ENCODE data around the gene TANC2. TPM values are rescaled to one million over a fixed set of nuclear protein-coding genes. Genes with fewer than 3 reads are reported as not detected.

TANC2 gene
- total RNA-seq, 1 experiment from 2014 or later: 18.6 TPM

- TF ChIP-seq ZNF232 (CRISPR knock-in tag; IDR thresholded peaks at IDR 0.05): no peak
- TF ChIP-seq FOXP1 (CRISPR knock-in tag; IDR thresholded peaks at IDR 0.05; ENCODE audit: borderline replicate concordance): no peak
- no peak for TF ChIP-seq ZNF121 (CRISPR knock-in tag; IDR thresholded peaks at IDR 0.05)
These were observed 10.1 kb upstream of the TANC2 start (continued) for GRCh38 chr17:62955841-62956352.

- ChIA-PET POLR2A (no interaction called here), CTCF (no interaction called here)
- ATAC-seq (no peak), DNase-seq (ENCODE audit: low spot score) (no peak)
- Mint-ChIP-seq H3K9me3 (no peaks in the 10 kb centered on the region), H3K4me3 (no peak overlapping the region), H3K27me3 (ENCODE audit: low read depth) (peaks cover 39% of the 10 kb centered on the region), H3K36me3 (no peaks in the 10 kb centered on the region), H3K4me1 (peaks cover 22% of the 10 kb centered on the region), H3K27ac (no peak overlapping the region)
- TF ChIP-seq CREM (CRISPR knock-in tag; IDR thresholded peaks at IDR 0.05) (no peak), STAT6 (CRISPR knock-in tag; conservative IDR thresholded peaks at IDR 0.05; ENCODE audit: low read depth) (no peak), ZNF121 (CRISPR knock-in tag; IDR thresholded peaks at IDR 0.05) (no peak), PRRX2 (CRISPR knock-in tag; IDR thresholded peaks at IDR 0.05) (no peak), AFF4 (CRISPR knock-in tag; IDR thresholded peaks at IDR 0.05; ENCODE audit: borderline replicate concordance) (no peak), AR (CRISPR knock-in tag; IDR thresholded peaks at IDR 0.05) (no peak), ERG (CRISPR knock-in tag; IDR thresholded peaks at IDR 0.05) (no peak), ZNF671 (CRISPR knock-in tag; IDR thresholded peaks at IDR 0.05) (no peak), USF2 (CRISPR knock-in tag; IDR thresholded peaks at IDR 0.05) (no peak), E2F1 (CRISPR knock-in tag; IDR thresholded peaks at IDR 0.05) (no peak), ATF3 (CRISPR knock-in tag; conservative IDR thresholded peaks at IDR 0.05) (no peak), MXD4 (CRISPR knock-in tag; IDR thresholded peaks at IDR 0.05; ENCODE audit: borderline replicate concordance) (no peak), ZNF416 (CRISPR knock-in tag; IDR thresholded peaks at IDR 0.05) (no peak), ESRRA (CRISPR knock-in tag; IDR thresholded peaks at IDR 0.05; ENCODE audit: borderline replicate concordance) (no peak), PREB (CRISPR knock-in tag; IDR thresholded peaks at IDR 0.05; ENCODE audit: borderline replicate concordance) (no peak)
These were observed 2.7 kb upstream of the TANC2 start for GRCh38 chr17:62963296-62963695.
